Stimulated activated CD4-positive, alpha-beta T cell treated with anti-CD3 and anti-CD28 coated beads, Interleukin-4, amount 100 ng/mL, for 4 hours (primary cell): ENCODE measurements around the gene KRTAP5-8.
"Not testable (repeated sequence)": the region's sequence is repeated elsewhere in the genome, so short reads cannot be mapped to it uniquely, and the experiment has no call there.

Experiments used
- DNase-seq, 2 experiments: peaks; one replicate each; pipeline ENCODE4 v3.0.0-alpha.2; 2020

The KRTAP5-8 gene

DNA sequence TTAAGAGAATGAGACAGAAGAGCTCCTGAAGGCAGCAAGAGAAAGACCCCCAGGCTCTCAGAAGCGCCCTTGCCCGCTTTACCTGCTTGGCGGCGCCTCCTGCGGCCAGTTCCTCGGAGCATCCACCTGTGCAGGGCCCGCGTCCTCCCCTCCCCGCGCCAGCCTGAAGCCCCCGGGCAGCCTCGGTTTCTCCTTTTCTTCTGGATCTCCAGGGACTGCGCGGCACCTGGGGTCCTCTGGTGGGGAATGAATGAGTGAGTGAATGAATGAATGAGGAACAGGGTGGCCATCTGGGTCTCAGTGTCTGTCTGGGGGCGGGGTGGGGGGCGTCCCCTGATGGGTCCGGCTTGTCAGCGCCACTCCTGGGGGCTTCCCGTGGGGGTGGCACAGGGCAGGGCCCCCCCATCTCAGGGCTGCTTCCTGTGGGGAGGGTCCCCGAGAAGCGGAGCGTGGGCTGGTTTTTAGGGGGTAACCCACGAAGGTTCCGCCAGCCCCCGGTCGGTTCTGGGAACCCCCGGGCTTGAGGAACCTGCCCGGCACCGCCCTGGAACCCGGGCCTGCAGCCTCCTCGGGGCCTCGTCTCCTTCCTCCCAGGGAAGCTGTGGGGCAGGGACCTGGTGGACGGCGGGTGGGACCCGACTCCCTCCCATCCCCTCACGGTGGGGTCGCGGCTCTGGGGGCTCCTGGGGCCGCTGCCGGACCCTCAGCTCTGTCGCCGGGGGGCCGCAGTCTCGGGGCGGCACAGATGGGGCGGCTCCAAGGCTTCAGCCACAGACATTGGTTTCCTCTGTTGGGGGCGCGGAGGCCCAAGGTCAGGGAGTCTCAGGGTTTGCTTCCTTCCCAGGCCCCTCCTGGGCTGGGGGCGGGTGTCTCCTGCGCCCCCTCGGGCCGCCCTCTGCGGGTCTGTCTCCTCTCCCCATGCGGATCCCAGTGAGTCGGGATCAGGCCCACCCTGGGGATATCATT lies 19.0 kb upstream of the KRTAP5-8 start:
- DNase-seq = no peak

DNA sequence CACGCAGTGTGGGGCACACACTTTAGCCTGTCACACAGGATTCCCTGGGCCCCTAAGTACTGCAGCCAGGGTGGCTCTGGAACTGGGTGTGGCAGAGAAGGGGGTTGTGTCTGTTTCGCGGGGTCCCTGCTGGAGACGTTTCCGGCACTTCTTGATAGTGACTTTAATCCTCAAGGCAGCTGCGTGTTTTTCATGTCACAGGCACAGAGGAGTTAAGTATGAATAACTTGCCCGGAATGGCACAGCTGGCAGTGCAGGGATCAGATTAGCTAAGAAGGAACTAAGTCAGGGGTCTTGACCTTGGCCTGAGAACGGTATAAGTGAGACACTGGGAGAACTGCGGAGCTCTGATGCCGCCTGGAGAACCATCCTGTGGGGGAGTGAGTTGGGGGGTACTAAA lies 18.3 kb upstream of the KRTAP5-8 start:
- DNase-seq = no peak

DNA sequence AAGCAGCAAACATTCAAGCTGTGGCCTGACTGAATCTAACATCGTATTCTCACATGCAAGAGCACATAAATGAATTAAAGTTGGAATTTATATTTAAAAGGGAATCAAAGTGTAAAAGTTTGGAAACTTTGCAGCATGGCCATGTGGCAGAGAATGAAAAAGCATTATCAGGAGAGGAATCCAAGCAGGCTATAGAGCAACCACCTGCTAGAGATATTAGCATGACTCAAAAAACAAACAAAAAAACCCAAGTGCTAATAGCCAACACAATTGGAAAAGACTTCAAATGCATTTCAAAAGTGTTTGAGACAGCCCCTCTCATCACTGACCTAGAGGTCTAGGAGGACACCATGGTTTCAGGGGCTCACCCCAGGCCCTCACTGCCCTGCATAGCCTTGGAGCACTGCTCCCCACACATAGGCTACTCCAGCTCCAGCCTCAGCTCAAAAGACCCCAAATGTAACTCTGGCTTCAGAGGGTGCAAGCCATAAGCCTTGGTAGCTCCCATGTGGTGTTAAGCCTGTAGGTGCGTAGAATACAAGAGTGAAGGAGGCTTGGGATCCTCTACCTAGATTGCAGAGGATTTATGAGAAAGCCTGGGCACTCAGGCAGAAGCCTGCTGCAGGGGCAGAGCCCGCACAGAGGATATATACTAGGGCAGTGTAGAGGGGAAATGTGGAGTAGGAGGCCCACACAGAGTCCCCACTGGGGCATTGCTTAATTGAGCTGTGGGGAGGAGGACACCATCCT lies 12.5 kb upstream of the KRTAP5-8 start:
- no peak for DNase-seq

DNA sequence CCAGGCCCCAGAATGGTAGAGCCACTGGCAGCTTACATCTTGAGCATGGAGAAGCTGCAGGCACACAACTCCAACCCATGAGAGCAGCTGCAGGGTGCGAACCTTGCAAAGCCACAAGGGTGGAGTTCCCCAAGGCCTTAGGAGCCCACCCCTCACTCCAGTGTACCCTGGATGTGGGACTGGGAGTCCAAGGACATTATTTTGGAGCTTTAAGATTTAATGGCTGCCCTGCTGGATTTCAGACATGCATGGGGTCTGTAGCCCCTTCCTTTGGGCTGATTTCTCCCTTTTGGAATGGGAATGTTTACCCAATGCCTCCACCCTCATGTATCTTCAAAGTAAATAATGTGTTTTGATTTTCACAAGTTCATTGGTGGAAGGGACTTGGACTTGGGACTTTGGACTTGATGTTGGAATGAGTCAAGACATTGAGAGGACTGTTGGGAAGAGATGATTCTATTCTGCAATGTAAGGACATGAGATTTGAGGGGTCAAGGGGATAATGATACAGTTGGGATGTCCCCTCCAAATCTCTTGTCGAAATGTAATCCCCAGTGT lies 11.8 kb upstream of the KRTAP5-8 start:
- DNase-seq = no peak

DNA sequence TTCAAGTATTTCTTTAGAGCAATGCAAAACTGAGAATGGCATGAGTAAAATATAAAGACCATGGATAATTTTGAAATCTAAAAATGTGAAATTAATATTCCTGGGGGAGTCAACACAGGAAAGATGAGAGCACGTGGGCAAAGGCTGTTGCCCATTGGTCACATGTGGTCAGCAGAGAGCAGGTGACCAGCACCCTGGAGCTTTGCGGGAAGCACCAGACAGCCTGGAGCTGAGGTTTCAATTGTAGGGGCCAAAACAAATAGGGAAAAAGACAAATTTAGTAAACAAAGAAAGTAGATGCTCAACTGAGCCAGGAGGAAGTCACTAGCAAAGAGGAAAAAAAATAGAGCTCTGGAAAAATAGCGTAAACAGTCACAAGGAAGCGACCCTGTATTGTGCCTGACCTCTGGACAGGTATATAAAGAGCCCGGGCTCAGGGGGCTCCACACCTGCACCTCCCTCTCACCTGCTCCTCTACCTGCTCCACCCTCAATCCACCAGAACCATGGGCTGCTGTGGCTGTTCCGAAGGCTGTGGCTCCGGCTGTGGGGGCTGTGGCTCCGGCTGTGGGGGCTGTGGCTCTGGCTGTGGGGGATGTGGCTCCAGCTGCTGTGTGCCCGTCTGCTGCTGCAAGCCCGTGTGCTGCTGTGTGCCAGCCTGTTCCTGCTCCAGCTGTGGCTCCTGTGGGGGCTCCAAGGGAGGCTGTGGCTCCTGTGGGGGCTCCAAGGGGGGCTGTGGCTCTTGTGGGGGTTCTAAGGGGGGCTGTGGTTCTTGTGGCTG lies 10.8 kb upstream of the KRTAP5-8 start, which contains the start of gene KRTAP5-7:
Gene KRTAP5-7, plus strand, starts transcription at position 472 of the 780 bp plus-strand sequence. Its CDS starts 34 bp downstream, at position 506.
- not testable (repeated sequence) for DNase-seq

DNA sequence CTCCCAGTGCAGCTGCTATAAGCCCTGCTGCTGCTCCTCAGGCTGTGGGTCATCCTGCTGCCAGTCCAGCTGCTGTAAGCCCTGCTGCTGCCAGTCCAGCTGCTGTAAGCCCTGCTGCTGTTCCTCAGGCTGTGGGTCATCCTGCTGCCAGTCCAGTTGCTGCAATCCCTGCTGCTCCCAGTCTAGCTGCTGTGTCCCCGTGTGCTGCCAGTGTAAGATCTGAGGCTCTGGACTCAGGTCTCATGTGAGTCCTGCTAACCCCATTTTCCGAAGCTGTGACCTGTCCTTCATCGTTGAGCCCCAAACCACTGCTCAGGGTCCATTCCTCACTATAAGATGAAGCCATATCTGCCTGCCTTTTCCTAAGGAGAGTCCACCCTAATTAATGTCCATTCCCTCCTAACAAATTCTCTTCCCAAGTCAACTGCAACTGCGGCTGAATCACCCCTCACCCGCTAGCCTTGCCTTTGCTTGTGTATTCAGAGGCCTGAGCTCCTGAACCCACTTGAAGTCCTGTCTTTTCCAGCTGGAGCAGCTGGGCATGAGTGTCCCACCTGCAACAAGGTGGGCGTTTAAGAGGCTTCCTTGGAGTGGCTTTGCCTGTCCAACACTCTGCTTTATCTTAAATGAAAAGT lies 10.1 kb upstream of the KRTAP5-8 start:
- DNase-seq = no peak

DNA sequence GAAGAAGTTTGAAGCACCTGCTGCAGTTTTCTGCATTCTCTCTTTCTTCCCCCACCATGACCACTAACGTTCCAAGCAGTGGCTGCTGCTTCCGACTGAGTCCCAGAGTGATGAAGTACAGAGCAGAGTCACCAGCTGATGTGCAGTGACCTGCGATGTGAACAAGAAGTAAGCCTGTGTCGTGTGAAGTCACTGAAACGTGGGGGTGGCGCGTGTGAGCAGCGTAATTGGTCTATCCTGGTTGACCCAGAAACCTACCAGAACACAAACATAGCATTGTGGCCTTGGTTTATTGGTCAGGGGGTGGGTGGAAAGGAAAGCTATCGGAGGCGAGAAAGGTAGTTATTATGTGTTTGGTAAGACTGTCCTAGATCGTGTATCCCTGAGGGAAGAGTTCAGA lies 7.2 kb upstream of the KRTAP5-8 start:
- no peak for DNase-seq

DNA sequence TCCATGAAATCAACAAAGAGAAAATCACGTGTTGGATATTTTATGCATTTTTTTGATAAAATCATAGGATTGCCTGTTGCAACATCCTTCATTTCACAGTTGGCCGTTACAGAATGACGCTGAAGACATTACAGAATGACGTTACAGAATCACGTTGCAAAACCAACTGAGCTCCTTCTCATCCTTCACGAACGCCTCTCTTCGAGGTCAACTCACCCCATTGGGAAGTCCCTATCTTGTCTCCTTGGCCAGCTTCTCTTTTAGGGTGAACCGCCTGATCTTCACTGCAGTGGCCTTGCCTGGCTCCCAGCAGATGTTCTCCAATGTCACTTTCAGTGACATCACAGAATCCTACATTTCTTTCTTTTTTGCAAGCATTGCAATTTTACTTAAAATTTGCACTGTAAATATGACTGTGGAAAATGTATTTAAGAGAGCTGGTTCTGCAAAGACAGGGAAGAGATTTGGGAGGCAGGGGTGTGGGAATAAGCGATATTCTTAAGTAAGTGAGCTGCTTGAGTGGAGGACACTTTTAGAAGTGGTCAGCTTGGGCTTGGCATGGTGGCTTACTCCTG lies 5.7 kb upstream of the KRTAP5-8 start:
- no peak for DNase-seq

DNA sequence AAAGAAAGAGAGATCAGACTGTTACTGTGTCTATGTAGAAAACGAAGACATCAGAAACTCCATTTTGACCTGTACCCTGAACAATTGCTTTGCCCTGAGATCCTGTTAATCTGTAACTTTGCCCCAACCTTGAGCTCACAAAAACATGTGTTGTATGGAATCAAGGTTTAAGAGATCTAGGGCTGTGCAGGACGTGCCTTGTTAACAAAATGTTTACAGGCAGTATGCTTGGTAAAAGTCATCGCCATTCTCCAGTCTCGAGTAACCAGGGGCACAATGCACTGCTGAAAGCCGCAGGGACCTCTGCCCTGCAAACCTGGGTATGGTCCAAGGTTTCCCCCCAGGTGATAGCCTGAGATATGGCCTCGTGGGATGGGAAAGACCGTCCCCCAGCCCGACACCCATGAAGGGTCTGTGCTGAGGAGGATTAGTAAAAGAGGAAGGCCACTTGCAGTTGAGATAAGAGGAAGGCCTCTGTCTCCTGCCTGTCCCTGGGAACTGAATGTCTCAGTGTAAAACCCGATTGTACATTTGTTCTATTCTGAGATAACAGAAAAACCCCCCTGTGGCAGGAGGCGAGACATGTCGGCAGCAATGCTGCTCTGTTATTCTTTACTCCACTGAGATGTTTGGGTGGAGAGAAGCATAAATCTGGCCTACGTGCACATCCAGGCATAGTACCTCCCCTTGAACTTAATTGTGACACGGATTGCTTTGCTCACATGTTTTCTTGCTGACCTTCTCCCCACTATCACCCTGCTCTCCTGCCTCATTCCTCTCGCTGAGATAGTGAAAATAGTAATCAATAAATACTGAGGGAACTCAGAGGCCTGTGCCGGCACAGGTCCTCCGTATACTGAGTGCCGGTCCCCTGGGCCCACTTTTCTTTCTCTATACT lies 2.9 kb upstream of the KRTAP5-8 start:
- not testable (repeated sequence) for DNase-seq

DNA sequence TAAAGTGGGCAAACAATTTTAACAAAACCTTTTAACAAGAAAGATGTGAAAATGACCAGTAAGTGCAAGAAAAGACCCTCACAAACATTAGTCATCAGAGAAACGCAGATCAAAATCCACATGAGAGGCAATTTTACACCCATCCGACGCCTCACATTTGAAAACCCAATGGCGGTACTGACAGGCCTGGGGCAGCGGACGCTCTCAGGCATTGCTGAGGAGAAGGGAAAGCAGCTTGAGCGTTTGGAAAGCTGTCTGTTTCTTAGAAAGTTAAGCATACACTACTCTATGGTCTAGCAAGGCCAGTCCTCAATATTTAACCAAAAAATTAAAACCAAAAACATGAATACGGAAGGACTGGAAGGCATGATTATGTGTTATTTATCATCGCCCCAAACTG lies 2.0 kb upstream of the KRTAP5-8 start:
- DNase-seq = no peak

DNA sequence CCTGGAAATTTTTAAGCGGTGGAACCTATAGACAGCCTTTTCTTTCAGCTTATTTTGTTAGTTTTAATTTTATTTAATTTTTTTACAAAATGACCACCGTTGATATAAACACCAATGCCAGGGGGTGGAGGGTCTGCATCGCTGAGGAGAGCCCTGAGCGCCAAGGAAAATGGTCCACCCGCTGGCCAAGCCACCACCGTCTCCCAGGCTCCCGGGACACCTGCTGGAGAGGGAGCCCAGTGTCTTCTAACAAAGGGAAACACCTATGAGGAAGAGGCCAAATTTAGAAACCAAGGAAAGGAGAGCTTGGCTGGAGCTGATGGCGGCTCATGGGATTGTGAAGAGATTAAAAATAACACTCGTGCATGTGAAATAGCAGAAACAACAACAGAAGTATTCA lies 288 bp upstream of the KRTAP5-8 start:
- DNase-seq = no peak

DNA sequence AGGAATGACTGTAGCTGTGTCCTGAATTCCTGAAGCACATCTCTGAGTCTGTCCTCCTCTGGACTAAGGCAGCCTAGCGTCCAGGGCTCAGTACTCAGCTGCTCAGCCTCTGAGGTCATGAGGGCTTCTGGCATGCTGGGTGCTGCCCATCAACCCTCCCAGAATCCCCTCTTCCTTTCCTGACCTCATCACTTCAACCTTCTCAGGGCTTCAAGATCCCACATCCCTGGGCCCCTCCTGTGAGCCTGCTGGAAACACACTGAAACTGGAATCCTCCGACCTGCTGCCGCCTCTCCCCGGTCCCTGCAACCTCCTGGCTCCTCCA lies 803 bp downstream of the KRTAP5-8 start:
- no peak for DNase-seq

DNA sequence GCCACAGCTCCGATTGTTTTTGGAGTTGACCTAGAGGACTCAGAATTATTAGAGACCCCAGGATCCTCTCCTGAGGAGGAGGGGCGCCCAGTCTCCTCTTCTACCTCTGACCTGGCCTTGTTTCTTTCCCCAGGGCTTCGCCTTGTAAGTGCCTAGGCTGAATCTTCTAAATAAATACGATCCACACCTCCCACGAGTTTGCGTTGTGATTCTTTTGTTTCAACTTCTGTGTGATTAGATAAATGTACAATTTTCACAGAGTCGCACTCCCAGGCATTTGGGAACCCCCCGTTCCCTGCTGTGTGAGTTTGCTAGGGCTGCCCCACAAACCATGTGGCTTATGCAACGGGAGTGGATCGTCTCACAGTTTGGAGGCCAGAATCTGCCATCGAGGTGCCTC lies 1.2 kb downstream of the KRTAP5-8 start:
- DNase-seq = no peak

DNA sequence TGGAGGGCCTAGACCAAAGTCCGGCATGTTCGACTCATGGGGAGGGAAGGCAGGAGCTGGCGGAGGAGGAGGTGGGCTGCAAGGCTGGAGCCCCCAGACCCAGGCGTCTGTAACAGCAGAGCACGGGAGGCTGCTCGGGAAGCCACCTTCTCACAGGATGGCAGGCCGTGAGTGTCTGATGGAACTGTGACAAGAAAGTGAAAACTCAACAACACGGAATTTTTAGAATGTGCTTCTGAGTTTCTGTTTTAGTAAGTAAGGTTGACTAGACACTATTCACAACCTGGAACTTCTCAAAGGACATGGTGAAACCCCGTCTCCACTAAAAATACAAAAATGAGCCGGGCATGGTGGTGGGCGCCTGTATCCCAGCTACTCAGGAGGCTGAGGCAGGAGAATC lies 2.1 kb downstream of the KRTAP5-8 start:
- DNase-seq = not testable (repeated sequence)

DNA sequence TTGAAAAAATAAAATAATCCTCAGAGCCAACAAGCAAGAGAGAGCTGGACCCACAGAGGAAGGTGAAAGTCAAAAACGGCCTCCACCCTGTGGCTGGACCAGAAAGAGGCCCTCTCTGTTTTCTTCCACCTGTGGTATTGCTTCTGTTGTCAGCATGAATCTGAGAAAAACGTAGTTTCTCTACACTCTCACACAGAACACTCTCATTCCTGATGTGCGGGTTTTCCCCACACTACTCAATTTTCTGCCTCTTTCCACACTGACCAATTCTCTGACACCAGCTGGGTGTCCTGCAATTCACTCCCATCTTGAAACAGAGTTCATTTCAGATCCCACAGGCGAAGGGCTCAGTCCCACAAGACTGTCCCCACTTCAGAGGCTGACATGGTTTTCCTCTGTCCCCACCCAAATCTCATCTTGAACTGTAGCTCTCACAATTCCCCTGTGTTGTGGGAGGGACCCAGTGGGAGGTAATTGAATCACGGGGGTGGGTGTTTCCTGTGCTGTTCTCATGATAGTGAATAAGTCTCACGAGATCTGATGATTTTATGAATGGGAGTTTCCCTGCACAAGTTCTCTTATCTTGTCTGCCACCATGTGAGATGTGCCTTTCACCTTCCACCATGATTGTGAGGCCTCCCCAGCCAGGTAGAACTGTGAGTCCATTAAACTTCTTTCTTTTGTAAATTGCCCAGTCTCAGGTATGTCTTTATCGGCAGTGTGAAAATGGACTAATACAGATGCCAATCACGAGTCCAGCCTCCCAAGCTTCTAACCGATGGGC lies 2.9 kb downstream of the KRTAP5-8 start:
- not testable (repeated sequence) for DNase-seq

DNA sequence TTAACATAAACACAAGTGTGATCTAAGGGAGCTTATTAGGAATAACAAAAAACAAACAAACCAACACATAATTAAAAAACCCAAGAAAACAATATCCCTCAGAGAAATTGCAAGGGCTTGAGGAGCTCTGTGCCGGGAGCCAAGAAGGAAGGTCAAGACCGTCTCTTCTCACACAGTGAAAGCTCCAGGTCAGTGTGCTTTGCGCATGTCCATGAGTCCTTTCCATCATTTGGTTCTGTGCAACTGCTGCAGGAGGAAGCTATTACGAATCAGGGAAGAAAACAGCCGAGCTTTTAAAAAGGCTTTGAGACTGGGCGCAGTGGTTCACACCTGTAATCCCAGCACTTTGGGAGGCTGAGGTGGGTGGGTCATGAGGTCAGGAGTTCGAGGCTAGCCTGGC lies 4.6 kb downstream of the KRTAP5-8 start:
- no peak for DNase-seq

DNA sequence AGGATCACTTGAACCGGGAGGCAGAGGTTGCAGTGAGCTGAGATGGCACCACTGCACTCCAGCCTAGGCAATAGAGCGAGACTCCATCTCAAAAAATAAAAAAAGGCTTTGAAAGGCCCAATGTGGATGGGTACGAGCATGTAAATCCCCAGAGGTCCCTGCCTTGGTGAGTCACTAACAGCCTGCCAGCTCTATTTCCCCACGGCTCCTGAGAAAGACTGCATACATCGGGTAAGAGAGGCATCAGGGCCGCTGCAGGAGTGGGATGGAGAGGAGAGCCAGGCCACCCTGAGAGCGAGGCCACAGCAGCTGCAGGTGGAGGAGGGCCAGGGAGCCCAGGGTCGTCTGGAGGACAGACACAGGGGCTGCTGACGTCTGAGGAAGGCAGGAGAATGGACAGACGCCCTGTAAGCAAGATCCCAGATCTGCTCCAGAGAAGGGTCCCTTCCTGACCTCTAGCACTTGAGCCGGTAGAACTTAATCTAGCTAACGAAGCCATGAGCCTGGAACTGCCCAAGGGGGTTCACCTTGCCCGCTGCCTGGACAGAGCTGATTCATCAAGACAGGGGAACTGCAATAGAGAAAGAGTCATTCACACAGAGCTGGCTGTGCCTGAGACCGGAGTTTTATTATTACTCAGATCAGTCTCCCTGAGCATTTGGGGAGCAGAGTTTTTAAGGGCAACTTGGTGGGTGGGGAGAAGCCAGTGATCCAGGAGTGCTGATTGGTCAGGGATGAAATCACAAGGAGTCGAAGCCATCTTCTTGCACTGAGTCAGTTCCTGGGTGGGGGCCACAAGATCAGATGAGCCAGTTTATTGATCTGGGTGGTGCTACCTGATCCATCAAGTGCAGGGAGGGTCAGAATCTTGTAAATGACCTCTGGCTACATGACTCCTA lies 5.3 kb downstream of the KRTAP5-8 start:
- no peak for DNase-seq

DNA sequence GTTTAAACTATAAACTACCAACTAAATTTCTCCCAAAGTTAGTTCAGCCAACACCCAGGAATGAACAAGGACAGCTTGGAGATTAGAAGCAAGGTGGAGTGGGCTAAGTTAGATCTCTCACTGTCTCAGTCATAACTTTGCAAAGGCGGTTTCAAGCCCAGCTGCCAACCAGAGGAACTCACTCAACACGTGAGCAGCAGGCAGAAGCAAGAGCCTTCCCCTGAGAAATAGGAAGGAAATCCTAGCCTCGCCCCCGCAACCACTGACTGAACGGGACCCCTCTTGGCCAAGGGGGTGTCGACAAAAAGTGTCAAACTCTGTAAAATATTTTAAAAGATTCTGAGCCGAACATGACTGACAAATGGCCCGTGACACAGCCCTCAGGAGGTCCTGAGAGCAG lies 6.0 kb downstream of the KRTAP5-8 start:
- no peak for DNase-seq
